ENCODE data around the gene NFATC2.

DNA sequence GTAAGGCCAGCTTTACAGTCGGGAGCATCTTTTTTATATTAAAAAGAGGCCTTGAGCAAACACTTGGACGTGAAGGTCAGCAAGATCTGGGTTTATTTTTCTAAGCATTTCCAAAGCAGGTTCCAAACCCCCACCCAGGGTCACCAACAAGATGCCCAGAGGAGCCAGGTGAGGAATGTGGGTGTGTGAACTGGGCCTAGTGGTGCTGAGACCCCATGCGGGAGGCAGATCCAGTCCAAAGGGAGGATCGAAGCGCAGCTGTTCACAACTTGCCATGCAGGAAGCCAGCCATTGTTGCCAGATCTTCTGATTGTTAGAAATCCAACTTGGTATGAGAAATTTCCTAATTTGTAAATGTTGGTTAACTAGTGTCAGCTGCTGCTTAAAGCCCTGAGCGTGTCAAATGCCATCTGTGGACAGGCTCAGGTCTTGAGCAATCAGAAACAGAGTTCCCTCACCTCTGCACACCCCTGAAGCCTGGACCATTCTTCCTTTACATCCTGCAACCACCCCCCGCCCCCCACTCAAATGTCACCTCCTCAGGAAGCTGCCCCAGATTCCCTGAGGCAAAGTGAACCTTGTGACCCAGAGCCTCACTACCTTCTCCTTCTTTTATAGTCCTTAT lies 46.5 kb downstream of the NFATC2 start:
- no peak for TF ChIP-seq POLR2AphosphoS5 (IDR thresholded peaks at IDR 0.05; ENCODE audit: low read depth, low read length)
- TF ChIP-seq TAF1 (IDR thresholded peaks at IDR 0.05; ENCODE audit: borderline replicate concordance, insufficient read depth, low read length) = no peak

Data from PFSK-1 (cell line).